Measurements from ENCODE around the gene CD38. TPM values are rescaled to one million over a fixed set of nuclear protein-coding genes. Genes with fewer than 3 reads are reported as not detected.
"Not testable (repeated sequence)": the region's sequence is repeated elsewhere in the genome, so short reads cannot be mapped to it uniquely, and the experiment has no call there.

The CD38 gene
- not detected for polyA plus RNA-seq (2013, experiment 1 of 2; ENCODE audit: insufficient read length)
- polyA plus RNA-seq (2013, experiment 2 of 2; ENCODE audit: insufficient read length) = 0.02 TPM

DNA sequence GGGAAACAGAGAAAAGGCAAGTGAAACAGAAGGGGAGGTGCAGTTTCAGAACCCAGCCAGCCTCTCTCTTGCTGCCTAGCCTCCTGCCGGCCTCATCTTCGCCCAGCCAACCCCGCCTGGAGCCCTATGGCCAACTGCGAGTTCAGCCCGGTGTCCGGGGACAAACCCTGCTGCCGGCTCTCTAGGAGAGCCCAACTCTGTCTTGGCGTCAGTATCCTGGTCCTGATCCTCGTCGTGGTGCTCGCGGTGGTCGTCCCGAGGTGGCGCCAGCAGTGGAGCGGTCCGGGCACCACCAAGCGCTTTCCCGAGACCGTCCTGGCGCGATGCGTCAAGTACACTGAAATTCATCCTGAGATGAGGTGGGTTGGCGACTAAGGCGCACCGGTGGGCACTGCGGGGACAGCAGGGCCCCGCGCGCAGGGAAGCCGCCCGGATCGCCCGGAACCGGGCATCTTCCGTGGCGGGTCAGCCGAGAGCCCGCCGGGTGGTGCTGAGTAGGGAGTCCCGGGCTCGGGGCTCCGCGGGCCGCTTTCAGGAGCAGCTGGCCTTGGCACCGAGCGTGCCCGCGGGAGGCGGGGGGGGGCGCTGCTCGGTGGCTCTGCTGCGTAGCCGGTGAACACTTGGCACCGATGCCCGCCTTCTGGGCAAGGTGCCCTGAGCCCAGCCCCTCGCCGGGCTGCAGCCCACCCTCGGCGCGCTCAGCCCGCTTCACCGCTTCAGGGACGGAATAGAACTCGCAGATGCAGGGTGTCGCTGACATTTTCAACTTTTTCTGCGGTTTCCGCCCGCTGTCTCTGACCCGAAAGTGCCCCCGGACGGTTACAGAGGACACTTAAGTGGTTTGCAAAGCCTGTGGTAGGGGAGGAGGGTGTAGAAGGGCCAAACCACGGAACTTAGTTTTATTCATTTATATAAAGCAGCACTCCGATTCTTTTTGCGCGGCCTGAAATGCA is at the start of gene CD38:
CD38 (plus strand) TSS at position 40 of the 953 bp plus-strand sequence; CDS start at position 127, 87 bp downstream.
- DNase-seq = no peak

DNA sequence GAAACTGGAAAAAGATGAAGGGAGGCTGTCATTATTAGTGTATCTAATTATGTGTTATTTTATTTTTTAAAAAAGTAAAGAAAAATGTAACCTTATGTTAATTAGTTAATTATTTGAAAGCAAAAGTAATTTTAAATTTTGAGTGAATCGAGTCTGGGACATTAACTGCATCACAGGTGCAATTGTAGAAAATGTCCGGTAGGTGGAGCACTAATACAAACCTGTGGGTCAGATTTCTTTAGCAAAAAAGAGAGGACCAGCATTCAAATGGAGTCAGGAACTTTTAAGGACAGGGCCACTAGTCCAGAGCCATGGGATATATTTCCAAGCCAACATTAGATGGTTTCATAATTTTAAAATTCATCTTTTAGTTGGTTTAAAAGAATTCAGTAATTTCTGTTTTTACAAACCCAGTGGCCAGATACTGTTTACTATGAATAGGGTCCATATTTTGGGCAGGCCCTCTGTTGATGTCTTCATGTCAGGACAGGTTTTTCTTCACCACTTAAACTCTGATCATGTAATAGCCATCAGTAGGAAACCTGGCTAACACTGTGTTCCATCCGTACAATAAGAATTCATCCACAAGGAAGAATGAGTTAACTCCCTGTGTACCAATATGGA is 48.1 kb upstream of the CD38 start:
- peak; percentile 36 for DNase-seq

GRCh38 chr4:15733061-15733460 is 45.1 kb upstream of the CD38 start:
- not testable (repeated sequence) for DNase-seq

- DNase-seq = no peak
Measured at GRCh38 chr4:15735536-15735935, 42.6 kb upstream of the CD38 start.

GRCh38 chr4:15736514-15737050 is 41.5 kb upstream of the CD38 start:
- no peak for DNase-seq

DNA sequence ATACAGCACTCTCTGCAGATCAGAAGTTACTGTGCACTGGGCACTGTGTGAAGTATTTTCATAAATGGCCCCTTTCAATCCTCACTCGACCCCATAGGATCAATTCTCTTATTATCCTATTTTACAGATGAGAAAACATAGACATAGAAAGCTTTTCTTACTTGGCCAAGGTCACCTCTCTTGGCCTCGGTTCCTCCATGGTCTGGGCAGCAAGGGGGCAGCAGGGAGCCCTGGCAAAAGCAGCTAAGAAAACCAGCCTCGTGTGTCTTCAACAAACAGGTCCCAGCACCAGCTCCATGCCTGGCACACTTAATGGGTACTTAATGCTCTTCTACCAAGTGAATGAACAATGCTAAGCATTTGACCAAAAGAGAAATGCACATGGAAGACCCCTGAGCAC is 40.9 kb upstream of the CD38 start:
- no peak for DNase-seq

DNA sequence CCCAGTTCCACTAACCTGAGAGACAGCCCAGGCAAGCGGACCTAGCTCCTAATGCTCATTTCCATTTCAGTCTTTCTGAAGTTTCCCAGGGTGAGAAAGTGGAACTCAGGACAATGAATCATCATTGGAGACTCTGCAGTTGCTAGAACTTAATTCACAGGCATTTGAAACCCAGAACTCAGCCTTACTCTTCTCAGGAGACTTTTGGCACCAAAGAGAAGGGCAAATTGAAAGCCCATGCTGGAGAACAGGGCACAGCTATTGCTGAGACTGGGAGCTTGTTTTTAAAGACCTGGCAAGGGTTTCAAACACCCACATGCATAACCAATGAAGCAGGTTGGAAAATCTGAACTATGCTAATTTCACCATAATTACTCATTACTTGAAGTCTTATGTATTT is 39.3 kb upstream of the CD38 start:
- no peak for DNase-seq

DNA sequence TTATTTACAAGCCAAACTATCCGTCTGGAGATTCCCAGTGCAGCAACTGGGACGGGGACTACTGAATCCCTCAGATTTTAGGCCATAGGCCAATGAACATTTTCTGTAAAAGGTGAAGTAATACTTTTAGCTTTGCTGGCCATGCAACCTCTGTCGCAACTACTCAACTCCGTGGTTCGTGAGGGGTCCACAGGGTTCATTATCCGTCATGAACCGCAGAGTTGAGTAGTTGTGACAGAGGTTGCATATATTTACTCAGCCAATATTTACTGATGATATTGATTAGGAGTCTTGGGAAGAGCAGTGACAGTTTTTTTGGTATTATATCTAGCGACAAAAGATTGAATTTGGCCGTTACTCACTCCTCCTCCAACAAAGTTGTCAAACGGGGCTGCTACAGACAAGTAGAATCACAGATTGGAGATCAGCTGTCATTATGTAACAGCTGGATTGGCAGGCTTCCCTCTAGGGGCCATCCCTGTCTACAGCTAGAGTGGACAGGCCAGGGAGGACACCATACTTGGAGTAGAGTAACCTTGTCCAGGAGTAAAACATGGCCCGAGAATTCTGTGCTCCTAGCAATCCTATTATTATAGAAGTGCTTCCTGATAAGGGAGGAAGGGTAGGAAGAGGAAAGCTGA is 37.2 kb upstream of the CD38 start:
- DNase-seq = no peak

DNA sequence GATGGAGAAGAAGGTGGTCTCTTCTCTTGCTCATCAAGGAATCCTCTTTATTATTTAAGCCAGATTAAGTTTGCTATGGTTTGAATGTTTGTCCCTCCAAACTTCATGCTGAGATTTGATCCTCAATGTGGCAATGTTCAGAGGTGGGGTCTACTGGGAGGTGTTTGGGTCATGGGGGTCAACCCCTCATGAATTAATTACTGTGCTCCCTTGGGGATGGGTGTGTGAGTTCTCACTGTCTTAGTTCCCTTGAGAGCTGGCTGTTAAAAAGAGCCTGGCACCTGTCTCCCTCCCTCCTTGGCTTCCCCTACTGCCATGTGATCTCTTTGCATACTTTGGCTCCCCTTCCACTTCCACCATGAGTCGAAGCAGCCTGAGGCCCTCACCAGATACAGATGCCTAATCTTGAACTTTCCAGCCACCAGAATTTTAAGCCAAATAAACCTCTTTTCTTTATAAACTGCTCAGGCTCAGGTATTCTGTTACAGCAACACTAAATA is 36.0 kb upstream of the CD38 start:
- DNase-seq = no peak

- no peak for DNase-seq
Measured at GRCh38 chr4:15742637-15743036, 35.5 kb upstream of the CD38 start.

DNA sequence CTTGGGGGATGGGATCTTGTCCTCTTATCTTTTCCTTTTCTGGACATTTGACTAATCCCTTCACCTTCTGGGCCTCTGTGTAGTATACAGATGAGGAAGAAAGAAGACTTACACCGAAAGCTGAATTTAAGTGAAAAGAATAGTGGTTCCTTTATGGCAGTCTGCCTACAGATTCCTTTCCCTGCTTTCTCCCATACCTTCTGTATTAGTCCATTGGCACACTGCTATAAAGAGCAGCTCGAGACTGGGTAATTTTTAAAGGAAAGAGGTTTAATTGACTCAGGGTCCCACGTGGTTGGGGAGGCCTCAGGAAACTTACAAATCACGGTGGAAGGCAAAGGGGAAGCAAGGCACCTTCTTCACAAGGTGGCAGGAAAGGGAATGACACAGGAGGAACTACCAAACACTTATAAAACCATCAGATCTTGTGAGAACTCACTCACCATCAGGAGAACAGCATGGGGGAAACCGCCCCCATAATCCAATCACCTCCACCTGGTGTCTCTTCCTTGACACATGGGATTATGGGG is 34.0 kb upstream of the CD38 start:
- DNase-seq = peak; percentile 56

DNA sequence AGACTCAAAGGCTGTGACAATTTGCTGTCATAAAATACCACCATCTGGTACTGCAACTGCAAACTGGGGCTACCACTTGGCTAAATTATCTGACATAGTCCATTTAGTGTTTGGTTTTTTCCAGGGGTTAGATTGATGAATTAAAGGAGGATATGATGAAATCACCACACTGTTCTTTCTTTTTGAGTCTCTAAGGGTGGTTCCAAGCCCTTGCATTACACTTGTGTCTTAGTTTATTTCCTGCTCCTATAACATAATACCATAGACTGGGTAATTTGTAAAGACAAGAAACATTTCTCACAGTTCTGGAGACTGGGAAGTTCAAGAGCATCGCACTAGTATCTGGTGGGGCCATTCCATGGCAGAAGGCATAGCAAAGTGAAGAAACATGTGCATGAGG is 32.0 kb upstream of the CD38 start:
- no peak for DNase-seq

GRCh38 chr4:15749001-15749400 is 29.1 kb upstream of the CD38 start:
- DNase-seq = no peak

GRCh38 chr4:15751153-15751552 is 27.0 kb upstream of the CD38 start:
- DNase-seq = no peak

DNA sequence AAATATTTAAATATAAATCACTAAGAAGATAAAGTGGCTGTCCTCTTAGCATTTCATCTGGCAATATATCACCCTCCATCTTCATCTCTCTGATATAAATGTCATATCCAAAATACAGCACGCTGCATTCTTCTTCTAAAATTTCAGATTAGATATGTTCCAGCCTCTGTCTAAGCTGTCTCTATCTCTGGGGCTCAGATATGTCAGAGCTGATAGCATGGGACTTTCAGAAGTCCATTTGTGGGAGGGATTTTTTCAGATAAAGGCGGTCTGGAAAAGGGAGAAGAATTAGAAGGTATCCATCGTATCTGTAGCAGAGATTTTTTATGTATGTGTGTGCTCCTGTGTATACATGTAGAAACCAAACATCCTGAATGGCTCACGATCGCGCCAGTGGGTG is 25.0 kb upstream of the CD38 start:
- no peak for DNase-seq

GRCh38 chr4:15753786-15754185 is 24.3 kb upstream of the CD38 start:
- no peak for DNase-seq

DNA sequence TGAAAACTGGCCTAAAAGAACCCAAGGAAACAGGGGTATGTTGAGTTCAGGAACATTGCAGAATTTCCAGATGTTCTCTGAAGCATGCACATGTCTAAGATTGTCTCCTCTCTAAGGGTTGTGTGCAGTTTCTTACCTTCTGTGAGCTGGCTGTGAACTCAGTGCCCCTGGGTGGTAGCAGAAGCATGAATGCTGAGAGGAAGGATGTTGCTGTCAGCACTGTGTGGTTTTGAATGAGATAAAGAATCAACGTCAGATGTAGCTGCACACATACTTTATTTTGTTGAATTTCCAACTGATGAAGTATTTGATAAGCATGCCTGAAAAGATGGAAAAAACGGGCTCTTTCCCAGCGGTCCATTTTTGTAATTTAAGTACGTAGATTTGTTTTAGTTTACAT is 23.8 kb upstream of the CD38 start:
- DNase-seq = peak; percentile 33

DNA sequence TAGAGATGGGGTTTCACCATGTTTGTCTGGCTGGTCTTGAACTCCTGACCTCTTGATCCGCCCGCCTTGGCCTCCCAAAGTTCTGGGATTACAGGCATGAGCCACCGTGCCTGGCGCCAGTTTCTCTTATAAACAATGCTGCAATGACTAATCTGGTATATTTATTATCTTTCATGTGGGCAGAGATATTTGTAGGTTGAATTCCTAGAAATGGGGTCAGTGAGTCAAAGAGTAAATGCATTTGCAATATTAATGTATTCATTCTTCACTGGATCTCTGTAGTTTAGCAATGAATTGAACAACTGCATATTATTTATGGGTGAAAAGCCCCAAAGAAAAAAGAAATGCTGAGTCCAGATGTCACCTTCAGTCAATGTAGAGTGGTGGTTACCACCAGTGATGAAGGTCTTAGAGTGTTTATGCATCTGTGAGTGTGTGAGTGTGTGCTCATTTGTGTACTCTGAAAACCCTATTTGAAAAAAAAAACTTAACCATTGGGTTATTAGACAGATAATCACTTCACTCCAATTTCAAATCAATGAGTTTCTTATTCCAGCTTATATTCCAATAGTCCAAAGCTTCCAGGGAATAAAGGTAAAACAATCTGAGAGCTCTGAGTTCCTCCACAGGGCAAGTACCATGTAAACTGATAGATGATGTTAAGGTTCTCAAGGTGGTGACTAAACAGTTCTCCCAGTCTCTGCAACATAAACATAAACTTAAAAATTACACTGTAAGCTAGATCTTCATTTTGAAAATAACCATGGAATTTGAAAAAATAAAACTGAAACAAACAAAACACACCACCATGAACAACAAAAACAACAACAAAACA is 22.6 kb upstream of the CD38 start:
- DNase-seq = no peak

DNA sequence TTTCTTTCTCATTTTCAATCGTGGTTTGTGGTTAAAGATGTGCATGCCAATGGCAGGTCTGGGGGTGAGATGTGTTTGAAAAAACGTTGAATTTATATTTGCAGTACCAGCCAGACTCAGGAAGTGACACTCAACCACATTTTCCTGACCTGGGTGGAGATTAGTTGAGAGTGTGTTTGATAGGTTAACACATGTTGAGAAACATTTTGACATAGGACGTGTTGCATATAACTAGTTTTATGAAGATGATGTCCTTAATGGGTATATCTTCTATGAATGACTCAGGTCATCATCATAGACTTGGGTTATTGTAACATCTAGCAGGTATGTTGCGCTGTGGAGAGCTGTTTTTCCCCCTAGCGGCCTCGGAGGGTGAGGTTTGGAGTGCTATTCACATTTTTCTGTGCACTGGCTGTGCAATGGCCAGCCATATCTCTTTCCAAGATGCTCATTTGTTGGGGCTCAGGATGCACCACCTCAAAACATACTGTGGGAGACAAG is 21.7 kb upstream of the CD38 start:
- DNase-seq = peak; percentile 26

GRCh38 chr4:15757054-15757453 is 21.1 kb upstream of the CD38 start:
- DNase-seq = no peak

DNA sequence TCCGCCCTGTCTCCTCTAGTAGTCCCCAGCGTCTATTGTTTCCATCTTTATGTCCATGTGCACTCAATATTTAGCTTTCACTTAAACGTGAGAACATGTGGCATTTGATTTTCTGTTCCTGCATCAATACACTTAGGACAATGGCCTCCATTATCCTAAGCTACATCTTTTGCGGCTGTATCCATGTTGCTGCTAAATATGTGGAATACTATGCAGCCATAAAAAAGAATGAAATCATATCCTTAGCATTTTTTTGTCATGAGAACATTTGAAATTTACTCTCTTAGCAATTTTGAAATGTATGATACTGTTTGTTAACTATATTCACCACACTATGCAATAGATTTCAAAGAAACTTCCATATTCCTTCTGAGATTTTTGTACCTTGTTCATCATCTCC is 19.8 kb upstream of the CD38 start:
- no peak for DNase-seq

All from fibroblast of skin of abdomen (primary cell).